GM12864 (cell line): ENCODE data around the gene DNASE1L1.

ENCODE experiments used
- DNase-seq: peaks from one replicate; pipeline ENCODE4 v3.0.0-alpha.2; 2011; ENCODE audit warnings: low read depth
- H3K4me3 ChIP-seq: 2 replicates; pipeline ENCODE4 v1.5.1; 2011; ENCODE audit warnings: mild to moderate bottlenecking, low read depth, low read length, control low read depth
- CTCF ChIP-seq: IDR thresholded peaks from 2 replicates; pipeline ENCODE4 v1.5.1; 2011; ENCODE audit warnings: low read depth, mild to moderate bottlenecking, moderate library complexity, low read length, control low read depth, inconsistent platforms; ENCODE audit errors: missing control alignments

The DNASE1L1 gene

GRCh38 chrX:154383359-154384283 lies 25.4 kb downstream of the DNASE1L1 start:
- DNase-seq, result no peak
- TF ChIP-seq CTCF, result no peak
- no peak overlapping the region for H3K4me3 ChIP-seq

GRCh38 chrX:154382483-154383069 lies 26.5 kb downstream of the DNASE1L1 start:
- TF ChIP-seq CTCF, result no peak
- no peak overlapping the region for H3K4me3 ChIP-seq
- DNase-seq, result no peak

GRCh38 chrX:154381271-154381670 lies 27.8 kb downstream of the DNASE1L1 start:
- H3K4me3 ChIP-seq, result no peak overlapping the region
- no peak for TF ChIP-seq CTCF
- no peak for DNase-seq

- no peak for TF ChIP-seq CTCF
- DNase-seq, result no peak
- H3K4me3 ChIP-seq, result peak overlapping the region; percentile 88
These were observed 28.3 kb downstream of the DNASE1L1 start for GRCh38 chrX:154380787-154381186.

GRCh38 chrX:154380153-154380552 lies 28.9 kb downstream of the DNASE1L1 start:
- peak overlapping the region; percentile 88 for H3K4me3 ChIP-seq
- DNase-seq, result no peak
- TF ChIP-seq CTCF, result no peak

- TF ChIP-seq CTCF, result no peak
- peak overlapping the region; percentile 88 for H3K4me3 ChIP-seq
- DNase-seq, result no peak
These were observed 29.5 kb downstream of the DNASE1L1 start for GRCh38 chrX:154379569-154379951.
